ENCODE measurements around the gene WDR35.

Gene WDR35

GRCh38 chr2:19989667-19990415, at the start of gene WDR35:
WDR35 (minus strand) TSS chr2:19990105; CDS start chr2:19990015, 90 bp downstream.
- H3K9me3 ChIP-seq (ENCODE audit: insufficient read depth, low read length), result no peaks in the 10 kb centered on the region
- H3K9ac ChIP-seq (ENCODE audit: low read length), result peak within 1 kb of the TSS; percentile 71
- no peak within 1 kb of the TSS for H3K27ac ChIP-seq (ENCODE audit: low read length)
- no peaks in the 10 kb centered on the region for H4K20me1 ChIP-seq (ENCODE audit: insufficient read depth, low read length)
- H3K4me3 ChIP-seq (ENCODE audit: low read length), result peak within 1 kb of the TSS; percentile 97
- peaks cover 19% of the 10 kb centered on the region for H3K4me1 ChIP-seq (ENCODE audit: low read length)
- peak within 1 kb of the TSS; percentile 85 for H3K4me2 ChIP-seq (ENCODE audit: low read length)
- no peaks in the 10 kb centered on the region for H3K36me3 ChIP-seq (replicated peaks; ENCODE audit: low read depth, low read length)
- H2AFZ ChIP-seq (ENCODE audit: low read depth, low read length), result peak within 1 kb of the TSS; percentile 98
- TF ChIP-seq, protein P1, sequence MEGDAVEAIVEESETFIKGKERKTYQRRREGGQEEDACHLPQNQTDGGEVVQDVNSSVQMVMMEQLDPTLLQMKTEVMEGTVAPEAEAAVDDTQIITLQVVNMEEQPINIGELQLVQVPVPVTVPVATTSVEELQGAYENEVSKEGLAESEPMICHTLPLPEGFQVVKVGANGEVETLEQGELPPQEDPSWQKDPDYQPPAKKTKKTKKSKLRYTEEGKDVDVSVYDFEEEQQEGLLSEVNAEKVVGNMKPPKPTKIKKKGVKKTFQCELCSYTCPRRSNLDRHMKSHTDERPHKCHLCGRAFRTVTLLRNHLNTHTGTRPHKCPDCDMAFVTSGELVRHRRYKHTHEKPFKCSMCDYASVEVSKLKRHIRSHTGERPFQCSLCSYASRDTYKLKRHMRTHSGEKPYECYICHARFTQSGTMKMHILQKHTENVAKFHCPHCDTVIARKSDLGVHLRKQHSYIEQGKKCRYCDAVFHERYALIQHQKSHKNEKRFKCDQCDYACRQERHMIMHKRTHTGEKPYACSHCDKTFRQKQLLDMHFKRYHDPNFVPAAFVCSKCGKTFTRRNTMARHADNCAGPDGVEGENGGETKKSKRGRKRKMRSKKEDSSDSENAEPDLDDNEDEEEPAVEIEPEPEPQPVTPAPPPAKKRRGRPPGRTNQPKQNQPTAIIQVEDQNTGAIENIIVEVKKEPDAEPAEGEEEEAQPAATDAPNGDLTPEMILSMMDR (IDR thresholded peaks at IDR 0.05; ENCODE audit: low read depth, low read length), result no peak
- TF ChIP-seq EZH2phosphoT487 (IDR thresholded peaks at IDR 0.05; ENCODE audit: low read depth), result no peak
- H3K79me2 ChIP-seq (ENCODE audit: low read length), result peaks cover 9% of the 10 kb centered on the region; the same call in 1 of the 2 replicates
- H3K27me3 ChIP-seq (ENCODE audit: low read depth, low read length), result peaks cover 7% of the 10 kb centered on the region

GRCh38 chr2:20037660-20038059, 47.8 kb upstream of the WDR35 start:
- H3K9me3 ChIP-seq (ENCODE audit: insufficient read depth, low read length), result no peaks in the 10 kb centered on the region
- H3K36me3 ChIP-seq (replicated peaks; ENCODE audit: low read depth, low read length), result peaks cover 53% of the 10 kb centered on the region
- peaks cover 25% of the 10 kb centered on the region for H4K20me1 ChIP-seq (ENCODE audit: insufficient read depth, low read length)
- TF ChIP-seq EZH2phosphoT487 (IDR thresholded peaks at IDR 0.05; ENCODE audit: low read depth), result no peak
- TF ChIP-seq, protein P1 (IDR thresholded peaks at IDR 0.05; ENCODE audit: low read depth, low read length), result no peak
- H3K4me3 ChIP-seq (ENCODE audit: low read length), result no peak overlapping the region
- no peak overlapping the region for H2AFZ ChIP-seq (ENCODE audit: low read depth, low read length)
- H3K27me3 ChIP-seq (ENCODE audit: low read depth, low read length), result no peaks in the 10 kb centered on the region
- no peak overlapping the region for H3K4me2 ChIP-seq (ENCODE audit: low read length)
- H3K27ac ChIP-seq (ENCODE audit: low read length), result no peak overlapping the region
- no peak overlapping the region for H3K9ac ChIP-seq (ENCODE audit: low read length)
- H3K79me2 ChIP-seq (ENCODE audit: low read length), result peaks cover 15% of the 10 kb centered on the region
- no peaks in the 10 kb centered on the region for H3K4me1 ChIP-seq (ENCODE audit: low read length)

- peaks cover 54% of the 10 kb centered on the region for H3K36me3 ChIP-seq (replicated peaks; ENCODE audit: low read depth, low read length)
Observed at GRCh38 chr2:20035955-20036666, 46.2 kb upstream of the WDR35 start.

DNA sequence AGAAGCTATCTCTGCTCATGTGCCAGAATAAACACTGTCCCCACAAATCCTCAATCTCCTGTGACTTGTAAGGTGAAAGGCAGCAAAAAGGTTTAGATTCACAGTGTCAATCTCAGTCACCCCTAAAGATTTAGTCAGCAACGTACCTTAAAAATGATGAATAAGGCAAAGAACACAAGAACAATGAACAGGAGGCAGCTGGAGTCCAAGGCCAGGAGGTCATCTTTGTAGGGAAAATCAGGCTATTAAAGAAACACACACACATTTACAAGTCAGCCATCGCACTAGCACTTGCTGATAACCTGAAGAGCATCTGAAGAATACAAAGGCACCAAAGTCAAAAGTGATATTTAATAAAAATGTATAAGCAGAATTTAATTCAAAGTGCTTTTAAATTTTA, 44.9 kb upstream of the WDR35 start:
- TF ChIP-seq, protein P1 (IDR thresholded peaks at IDR 0.05; ENCODE audit: low read depth, low read length), result no peak
- no peak for TF ChIP-seq EZH2phosphoT487 (IDR thresholded peaks at IDR 0.05; ENCODE audit: low read depth)

More at GRCh38 chr2:20035955-20036666, 46.2 kb upstream of the WDR35 start:
- Histone ChIP-seq H3K4me2 (ENCODE audit: low read length) (no peak overlapping the region), H3K79me2 (ENCODE audit: low read length) (no peaks in the 10 kb centered on the region), H3K9ac (ENCODE audit: low read length) (no peak overlapping the region), H3K4me1 (ENCODE audit: low read length) (no peaks in the 10 kb centered on the region), H3K27me3 (ENCODE audit: low read depth, low read length) (no peaks in the 10 kb centered on the region), H4K20me1 (ENCODE audit: insufficient read depth, low read length) (peaks cover 10% of the 10 kb centered on the region), H3K9me3 (ENCODE audit: insufficient read depth, low read length) (no peaks in the 10 kb centered on the region), H2AFZ (ENCODE audit: low read depth, low read length) (no peak overlapping the region), H3K27ac (ENCODE audit: low read length) (no peak overlapping the region), H3K4me3 (ENCODE audit: low read length) (no peak overlapping the region)
- TF ChIP-seq, protein P1 (IDR thresholded peaks at IDR 0.05; ENCODE audit: low read depth, low read length), result no peak
- TF ChIP-seq EZH2phosphoT487 (IDR thresholded peaks at IDR 0.05; ENCODE audit: low read depth), result no peak

More for the DNA sequence above, 44.9 kb upstream of the WDR35 start:
- H3K9ac ChIP-seq (ENCODE audit: low read length), result no peak overlapping the region
- H3K4me3 ChIP-seq (ENCODE audit: low read length), result no peak overlapping the region
- H3K4me2 ChIP-seq (ENCODE audit: low read length), result no peak overlapping the region
- no peaks in the 10 kb centered on the region for H3K79me2 ChIP-seq (ENCODE audit: low read length)
- no peak overlapping the region for H3K27ac ChIP-seq (ENCODE audit: low read length)
- no peaks in the 10 kb centered on the region for H3K27me3 ChIP-seq (ENCODE audit: low read depth, low read length)
- H3K36me3 ChIP-seq (replicated peaks; ENCODE audit: low read depth, low read length), result peaks cover 49% of the 10 kb centered on the region
- no peaks in the 10 kb centered on the region for H3K9me3 ChIP-seq (ENCODE audit: insufficient read depth, low read length)
- H2AFZ ChIP-seq (ENCODE audit: low read depth, low read length), result no peak overlapping the region
- H3K4me1 ChIP-seq (ENCODE audit: low read length), result no peaks in the 10 kb centered on the region
- H4K20me1 ChIP-seq (ENCODE audit: insufficient read depth, low read length), result peaks cover 6% of the 10 kb centered on the region
